Spleen (tissue), 7 donors: ENCODE measurements around the gene BTN1A1.

Source experiments
- POLR2A ChIP-seq, 3 donors: fragments of 450-650 bp; IDR thresholded peaks; one replicate each; pipeline ENCODE4 v1.5.1; 2017; ENCODE audit warnings: antibody characterized with exemption in 3 of 3, mild to moderate bottlenecking in 1 of 3
- POLR2AphosphoS5 ChIP-seq, 3 donors: sonication (generic); formaldehyde crosslinking; IDR thresholded peaks; one replicate each; pipeline ENCODE4 v1.5.1; 2017; ENCODE audit warnings: antibody characterized with exemption in 3 of 3
- TF ChIP-seq, protein P1 (sequence below), 11 experiments: fragments of 200-600 bp in 7 of 11; fragments of 450-650 bp in 4 of 11; sonication (generic) in 4 of 11; IDR thresholded peaks in 8 of 11; conservative IDR thresholded peaks in 3 of 11; 1 replicate in 7 of 11; 2 replicates in 4 of 11; pipeline versions ENCODE4 v1.4.0 to v1.8.0; 2016 to 2021; ENCODE audit warnings: antibody characterized with exemption in 11 of 11, inconsistent platforms in 4 of 11, mild to moderate bottlenecking in 1 of 11
- donor health status: DM: no; HTN: no; CAD: no; lungs with moderate emphysema.
- donor health status: DM: no; HTN: no; CAD: no.
- donor health status: DM: no; HTN: no; CAD: no.

DNA sequence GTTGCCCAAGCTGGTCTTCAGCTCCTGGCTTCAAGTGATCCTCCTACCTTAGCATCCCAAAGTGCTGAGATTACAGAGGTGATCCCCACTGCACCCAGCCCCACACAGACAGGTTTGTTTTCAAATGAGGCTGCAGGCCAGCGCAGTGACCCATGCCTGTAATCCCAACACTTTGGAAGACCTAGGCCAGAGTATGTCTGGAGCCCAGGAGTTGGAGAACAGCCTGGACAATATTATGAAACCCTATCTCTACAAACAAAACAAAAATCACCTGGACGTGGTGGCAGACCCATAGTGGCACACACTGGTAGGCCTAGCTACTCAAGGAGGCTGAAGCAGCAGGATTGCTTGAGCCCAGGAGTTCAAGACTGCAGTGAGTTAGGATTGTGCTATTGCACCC, 30.1 kb downstream of the BTN1A1 start:
- TF ChIP-seq POLR2A (IDR thresholded peaks at IDR 0.05) (no peak), POLR2AphosphoS5 (IDR thresholded peaks at IDR 0.05) (no peak)
- TF ChIP-seq, protein P1, sequence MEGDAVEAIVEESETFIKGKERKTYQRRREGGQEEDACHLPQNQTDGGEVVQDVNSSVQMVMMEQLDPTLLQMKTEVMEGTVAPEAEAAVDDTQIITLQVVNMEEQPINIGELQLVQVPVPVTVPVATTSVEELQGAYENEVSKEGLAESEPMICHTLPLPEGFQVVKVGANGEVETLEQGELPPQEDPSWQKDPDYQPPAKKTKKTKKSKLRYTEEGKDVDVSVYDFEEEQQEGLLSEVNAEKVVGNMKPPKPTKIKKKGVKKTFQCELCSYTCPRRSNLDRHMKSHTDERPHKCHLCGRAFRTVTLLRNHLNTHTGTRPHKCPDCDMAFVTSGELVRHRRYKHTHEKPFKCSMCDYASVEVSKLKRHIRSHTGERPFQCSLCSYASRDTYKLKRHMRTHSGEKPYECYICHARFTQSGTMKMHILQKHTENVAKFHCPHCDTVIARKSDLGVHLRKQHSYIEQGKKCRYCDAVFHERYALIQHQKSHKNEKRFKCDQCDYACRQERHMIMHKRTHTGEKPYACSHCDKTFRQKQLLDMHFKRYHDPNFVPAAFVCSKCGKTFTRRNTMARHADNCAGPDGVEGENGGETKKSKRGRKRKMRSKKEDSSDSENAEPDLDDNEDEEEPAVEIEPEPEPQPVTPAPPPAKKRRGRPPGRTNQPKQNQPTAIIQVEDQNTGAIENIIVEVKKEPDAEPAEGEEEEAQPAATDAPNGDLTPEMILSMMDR (IDR thresholded peaks at IDR 0.05 in 8 of 11, conservative IDR thresholded peaks at IDR 0.05 in 3 of 11), result no peak
